ENCODE measurements around the gene DENND1C. TPM values are rescaled to one million over a fixed set of nuclear protein-coding genes. Genes with fewer than 3 reads are reported as not detected.

The DENND1C gene
- total RNA-seq, 4 donors from 2014 or later, result 1.4 to 2.1 TPM; not detected in 2

DNA sequence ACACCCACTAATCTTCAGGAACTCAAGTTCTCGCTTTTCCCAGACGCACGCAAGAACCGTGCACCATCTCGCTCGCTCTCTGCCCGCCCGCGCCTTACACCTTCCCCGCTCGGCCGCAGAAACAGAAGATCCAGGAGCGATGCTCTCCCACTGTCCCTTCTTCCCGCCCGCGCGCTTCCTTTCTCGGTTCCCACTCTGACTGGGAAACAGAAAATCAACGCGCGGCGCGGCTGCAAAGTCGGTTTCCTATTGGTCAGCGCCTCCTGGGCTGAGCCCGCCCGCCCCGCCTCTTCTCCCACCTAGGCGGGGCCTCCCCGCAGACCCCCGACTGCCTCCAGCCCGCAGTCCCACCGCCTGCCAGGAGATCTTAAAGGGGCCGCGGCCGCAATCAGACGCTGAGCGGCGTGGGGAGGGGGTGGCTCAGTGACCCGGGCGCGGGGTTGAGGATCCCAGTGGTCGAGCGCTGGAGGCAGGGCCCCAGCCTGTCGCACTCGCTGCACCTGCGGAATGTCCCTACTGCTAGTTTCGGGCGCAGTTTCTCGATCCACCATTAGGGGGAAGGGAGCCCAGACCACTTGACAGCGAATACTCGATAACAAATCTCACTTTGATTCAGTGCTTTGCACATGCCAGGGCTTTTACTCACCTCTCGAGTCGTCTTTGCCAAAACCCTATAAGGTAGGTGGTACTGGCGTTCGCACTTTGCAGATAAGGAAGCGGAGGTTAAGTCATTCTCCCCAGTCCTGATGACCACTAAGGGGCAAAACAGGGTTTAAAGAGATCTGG is 21.3 kb downstream of the DENND1C start:
- peaks cover 0 to 13% of the 10 kb centered on the region in 2 donors for H3K27me3 ChIP-seq
- no peaks in the 10 kb centered on the region for H3K4me1 ChIP-seq
- peak overlapping the region; percentile 73 to 92 for H3K27ac ChIP-seq
- TF ChIP-seq, protein P1, sequence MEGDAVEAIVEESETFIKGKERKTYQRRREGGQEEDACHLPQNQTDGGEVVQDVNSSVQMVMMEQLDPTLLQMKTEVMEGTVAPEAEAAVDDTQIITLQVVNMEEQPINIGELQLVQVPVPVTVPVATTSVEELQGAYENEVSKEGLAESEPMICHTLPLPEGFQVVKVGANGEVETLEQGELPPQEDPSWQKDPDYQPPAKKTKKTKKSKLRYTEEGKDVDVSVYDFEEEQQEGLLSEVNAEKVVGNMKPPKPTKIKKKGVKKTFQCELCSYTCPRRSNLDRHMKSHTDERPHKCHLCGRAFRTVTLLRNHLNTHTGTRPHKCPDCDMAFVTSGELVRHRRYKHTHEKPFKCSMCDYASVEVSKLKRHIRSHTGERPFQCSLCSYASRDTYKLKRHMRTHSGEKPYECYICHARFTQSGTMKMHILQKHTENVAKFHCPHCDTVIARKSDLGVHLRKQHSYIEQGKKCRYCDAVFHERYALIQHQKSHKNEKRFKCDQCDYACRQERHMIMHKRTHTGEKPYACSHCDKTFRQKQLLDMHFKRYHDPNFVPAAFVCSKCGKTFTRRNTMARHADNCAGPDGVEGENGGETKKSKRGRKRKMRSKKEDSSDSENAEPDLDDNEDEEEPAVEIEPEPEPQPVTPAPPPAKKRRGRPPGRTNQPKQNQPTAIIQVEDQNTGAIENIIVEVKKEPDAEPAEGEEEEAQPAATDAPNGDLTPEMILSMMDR (IDR thresholded peaks at IDR 0.05), result peak; percentile 56 to 77 (median 69)
- TF ChIP-seq POLR2A (IDR thresholded peaks at IDR 0.05), result peak; percentile 21 to 25
- H3K9me3 ChIP-seq, result no peaks in the 10 kb centered on the region
- peak; percentile 96 to 97 for DNase-seq
- no peaks in the 10 kb centered on the region for H3K36me3 ChIP-seq
- peak overlapping the region; percentile 60 to 65 for H3K4me3 ChIP-seq
- intact Hi-C loops (cut with DNase I; ENCODE audit: low total_unique reads), result no loop called here

DNA sequence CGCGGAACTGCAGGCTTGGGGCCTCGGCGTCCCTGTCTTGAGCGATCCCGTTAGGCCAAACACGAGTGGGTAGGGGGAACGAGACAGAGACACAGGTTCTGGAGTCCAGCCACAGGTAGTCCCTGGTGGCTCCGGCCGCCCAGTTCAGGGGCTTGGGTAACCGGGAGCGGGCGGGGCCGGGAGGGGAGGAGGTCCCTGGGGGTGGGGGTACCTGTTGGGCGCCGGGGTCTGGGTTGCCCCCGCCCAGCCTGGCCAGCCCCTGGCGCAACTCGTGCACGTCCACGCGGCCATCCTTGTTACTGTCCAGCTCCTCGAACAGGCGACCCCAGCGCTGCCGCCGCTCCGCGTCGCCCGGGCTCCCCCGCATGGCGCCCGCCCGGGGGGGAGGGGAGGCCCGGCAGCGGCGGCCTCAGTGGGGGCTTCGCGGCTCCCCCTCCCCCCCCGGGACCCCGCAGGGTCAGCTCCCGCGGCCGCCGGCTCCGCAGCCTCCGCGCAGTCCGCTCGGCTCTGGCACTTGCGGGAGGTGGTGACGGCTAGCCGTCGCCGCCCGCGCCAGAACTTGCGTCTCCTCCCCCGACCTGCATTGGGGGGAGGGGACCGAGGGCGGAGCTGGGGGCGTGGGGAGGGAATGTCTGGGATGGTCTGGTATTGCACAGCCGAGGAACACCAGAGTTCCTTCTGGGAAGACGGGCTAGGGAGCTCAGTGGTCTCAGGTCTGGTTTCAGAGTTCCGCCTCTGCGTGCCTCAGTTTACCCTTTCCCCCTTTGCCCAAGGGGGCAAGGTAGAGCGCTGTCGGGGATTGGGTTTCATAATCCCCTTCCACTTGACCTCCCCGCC is 22.1 kb downstream of the DENND1C start, which contains the start of gene SLC25A23:
Gene SLC25A23, minus strand, starts transcription at position 531 of the 837 bp plus-strand sequence. Its CDS starts 164 bp downstream, at position 367.
- peaks cover 0 to 13% of the 10 kb centered on the region in 2 donors for H3K27me3 ChIP-seq
- TF ChIP-seq POLR2A (IDR thresholded peaks at IDR 0.05), result peak in 1 of 2 donors; percentile 33
- TF ChIP-seq, protein P1 (IDR thresholded peaks at IDR 0.05), result no peak
- no peaks in the 10 kb centered on the region for H3K36me3 ChIP-seq
- no peaks in the 10 kb centered on the region for H3K9me3 ChIP-seq
- peak; percentile 69 to 74 for DNase-seq
- intact Hi-C loops (cut with DNase I; ENCODE audit: low total_unique reads), result no loop called here
- H3K27ac ChIP-seq, result peak within 1 kb of the TSS; percentile 73 to 92
- H3K4me1 ChIP-seq, result no peaks in the 10 kb centered on the region
- H3K4me3 ChIP-seq, result peak within 1 kb of the TSS; percentile 60 to 65

DNA sequence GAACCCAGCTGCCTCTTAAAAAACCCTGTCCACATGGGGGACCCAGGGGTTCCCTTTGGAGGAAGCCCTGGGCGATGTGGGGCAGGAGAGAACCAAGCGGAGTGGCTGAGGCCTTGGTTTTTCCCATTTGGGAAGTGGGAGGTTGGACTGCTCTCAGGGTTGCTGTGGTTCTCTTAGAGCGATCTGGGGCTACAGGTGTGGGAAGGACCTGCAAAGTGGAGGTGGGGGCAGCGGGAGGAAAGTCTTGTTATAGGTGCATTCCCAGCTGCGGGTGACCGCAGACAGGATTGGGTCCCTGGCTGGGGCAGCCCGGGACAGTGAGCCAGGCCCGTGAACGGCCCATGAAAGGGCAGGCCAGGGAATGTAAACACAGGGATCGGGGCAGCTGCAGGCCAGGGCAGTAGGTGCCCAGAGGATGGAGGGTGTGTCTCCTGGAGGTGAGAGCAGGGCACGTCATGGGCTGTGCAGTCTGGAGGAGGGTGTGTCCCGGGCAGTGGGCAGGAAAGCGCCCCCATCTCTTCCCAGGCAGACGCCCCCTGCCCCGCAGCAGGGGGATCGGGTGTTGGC is 22.8 kb downstream of the DENND1C start:
- Histone ChIP-seq H3K4me3 (peak overlapping the region; percentile 60 to 65), H3K9me3 (peaks cover 0 to 4% of the 10 kb centered on the region in 2 donors), H3K27me3 (peaks cover 0 to 6% of the 10 kb centered on the region in 2 donors), H3K4me1 (no peaks in the 10 kb centered on the region), H3K36me3 (no peaks in the 10 kb centered on the region), H3K27ac (peak overlapping the region; percentile 73 to 92)
- TF ChIP-seq POLR2A (IDR thresholded peaks at IDR 0.05), result no peak
- TF ChIP-seq, protein P1 (IDR thresholded peaks at IDR 0.05), result no peak
- intact Hi-C loops (cut with DNase I; ENCODE audit: low total_unique reads), result no loop called here
- DNase-seq, result no peak

DNA sequence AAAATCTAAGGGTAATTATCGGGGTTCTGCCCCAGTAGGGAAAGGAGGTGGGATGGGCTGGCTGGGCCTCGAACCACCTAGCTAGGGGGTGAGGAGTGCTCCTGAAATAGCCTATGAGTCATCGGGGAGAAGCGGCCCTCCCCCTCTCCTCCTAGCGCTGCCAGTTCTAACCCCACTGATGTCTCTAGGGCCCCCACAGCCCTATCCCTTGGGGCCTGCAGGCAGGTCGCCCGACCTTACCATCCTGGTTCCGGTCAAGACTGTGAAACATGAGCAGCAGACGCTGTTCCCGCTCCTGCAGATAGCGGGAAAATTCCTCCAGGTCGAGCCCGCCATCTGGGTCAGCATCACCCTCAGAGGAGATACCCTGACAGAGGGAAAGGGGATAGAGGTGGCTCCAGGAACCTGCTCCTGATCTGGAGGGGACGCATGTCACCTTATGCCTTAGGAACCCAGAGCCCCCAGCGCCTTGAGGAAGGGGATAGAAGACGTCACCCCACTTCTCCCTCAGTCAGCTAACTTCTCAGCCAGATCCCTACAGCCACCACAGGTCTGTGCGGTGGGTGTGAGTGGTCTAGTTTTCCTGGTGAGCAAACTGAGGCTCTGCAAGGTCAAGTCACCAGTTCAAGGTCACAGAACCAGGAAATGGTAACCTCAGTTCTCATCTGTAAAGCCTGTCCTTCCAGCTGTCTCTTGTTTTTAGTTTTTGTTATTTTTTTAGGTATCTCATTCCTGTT is 23.5 kb downstream of the DENND1C start:
- H3K27me3 ChIP-seq, result no peaks in the 10 kb centered on the region
- intact Hi-C loops (cut with DNase I; ENCODE audit: low total_unique reads), result no loop called here
- peaks cover 0 to 7% of the 10 kb centered on the region in 2 donors for H3K9me3 ChIP-seq
- H3K27ac ChIP-seq, result peak overlapping the region; percentile 73 to 92
- peak in 1 of 2 donors; percentile 27 for DNase-seq
- no peaks in the 10 kb centered on the region for H3K36me3 ChIP-seq
- TF ChIP-seq POLR2A (IDR thresholded peaks at IDR 0.05), result no peak
- TF ChIP-seq, protein P1 (IDR thresholded peaks at IDR 0.05), result no peak
- peak overlapping the region in 1 of 2 donors; percentile 60 for H3K4me3 ChIP-seq
- H3K4me1 ChIP-seq, result no peaks in the 10 kb centered on the region
